ENCODE data around the gene PFKFB3.

PFKFB3 gene

DNA sequence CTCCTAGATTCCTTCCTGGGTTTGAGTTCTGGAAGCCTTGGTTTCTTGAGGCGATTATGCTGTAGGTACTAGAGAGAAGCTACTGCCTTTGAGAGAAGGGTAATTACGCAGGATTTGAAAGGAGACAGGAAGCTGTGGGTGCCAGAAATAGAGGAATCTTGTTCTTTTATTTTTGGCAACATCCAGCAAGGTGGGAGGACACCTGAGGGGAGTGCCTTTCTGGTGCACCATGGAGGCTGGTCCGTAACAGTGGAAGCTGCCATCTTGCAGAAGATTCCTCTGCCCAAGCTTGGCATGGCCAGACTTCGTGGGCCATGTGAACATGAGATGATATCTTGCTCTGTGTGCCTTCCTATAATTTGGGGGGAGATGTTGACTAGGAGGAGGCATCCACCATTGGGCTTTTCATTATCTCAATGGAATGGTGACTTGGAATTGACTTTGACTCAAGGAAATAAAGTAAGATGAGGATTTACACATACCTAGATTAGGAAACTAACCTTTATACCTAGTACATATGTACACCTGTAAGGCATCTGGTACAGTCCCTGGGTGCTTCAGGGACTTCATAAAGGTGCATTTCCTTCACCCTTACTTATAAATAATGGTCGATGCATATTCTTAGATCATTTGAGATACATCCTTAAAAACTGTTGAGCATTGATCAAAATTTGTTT, 98.2 kb downstream of the PFKFB3 start:
- no peak for TF ChIP-seq CTCF (IDR thresholded peaks at IDR 0.05; ENCODE audit: borderline replicate concordance, insufficient read depth, low read depth, low read length)
- no peak overlapping the region for H3K4me3 ChIP-seq (ENCODE audit: low read depth, low read length)

- TF ChIP-seq CTCF (IDR thresholded peaks at IDR 0.05; ENCODE audit: borderline replicate concordance, insufficient read depth, low read depth, low read length), result no peak
Observed at GRCh38 chr10:6301488-6302075, 98.8 kb downstream of the PFKFB3 start.

More at GRCh38 chr10:6301488-6302075, 98.8 kb downstream of the PFKFB3 start:
- no peak overlapping the region for H3K4me3 ChIP-seq (ENCODE audit: low read depth, low read length)
